A375 (cell line): ENCODE measurements around the gene ZNF407. TPM values are rescaled to one million over a fixed set of nuclear protein-coding genes. Genes with fewer than 3 reads are reported as not detected.

Experiments
- total RNA-seq: library from RNA; depleted of rRNA; stranded (reverse); fragments of >200 nt; shearing (Covaris generic); gene quantifications from 2 replicates; pipeline ENCODE4 v1.2.3, GENCODE V29; 2014; rRNA removed

Gene ZNF407, protein sequence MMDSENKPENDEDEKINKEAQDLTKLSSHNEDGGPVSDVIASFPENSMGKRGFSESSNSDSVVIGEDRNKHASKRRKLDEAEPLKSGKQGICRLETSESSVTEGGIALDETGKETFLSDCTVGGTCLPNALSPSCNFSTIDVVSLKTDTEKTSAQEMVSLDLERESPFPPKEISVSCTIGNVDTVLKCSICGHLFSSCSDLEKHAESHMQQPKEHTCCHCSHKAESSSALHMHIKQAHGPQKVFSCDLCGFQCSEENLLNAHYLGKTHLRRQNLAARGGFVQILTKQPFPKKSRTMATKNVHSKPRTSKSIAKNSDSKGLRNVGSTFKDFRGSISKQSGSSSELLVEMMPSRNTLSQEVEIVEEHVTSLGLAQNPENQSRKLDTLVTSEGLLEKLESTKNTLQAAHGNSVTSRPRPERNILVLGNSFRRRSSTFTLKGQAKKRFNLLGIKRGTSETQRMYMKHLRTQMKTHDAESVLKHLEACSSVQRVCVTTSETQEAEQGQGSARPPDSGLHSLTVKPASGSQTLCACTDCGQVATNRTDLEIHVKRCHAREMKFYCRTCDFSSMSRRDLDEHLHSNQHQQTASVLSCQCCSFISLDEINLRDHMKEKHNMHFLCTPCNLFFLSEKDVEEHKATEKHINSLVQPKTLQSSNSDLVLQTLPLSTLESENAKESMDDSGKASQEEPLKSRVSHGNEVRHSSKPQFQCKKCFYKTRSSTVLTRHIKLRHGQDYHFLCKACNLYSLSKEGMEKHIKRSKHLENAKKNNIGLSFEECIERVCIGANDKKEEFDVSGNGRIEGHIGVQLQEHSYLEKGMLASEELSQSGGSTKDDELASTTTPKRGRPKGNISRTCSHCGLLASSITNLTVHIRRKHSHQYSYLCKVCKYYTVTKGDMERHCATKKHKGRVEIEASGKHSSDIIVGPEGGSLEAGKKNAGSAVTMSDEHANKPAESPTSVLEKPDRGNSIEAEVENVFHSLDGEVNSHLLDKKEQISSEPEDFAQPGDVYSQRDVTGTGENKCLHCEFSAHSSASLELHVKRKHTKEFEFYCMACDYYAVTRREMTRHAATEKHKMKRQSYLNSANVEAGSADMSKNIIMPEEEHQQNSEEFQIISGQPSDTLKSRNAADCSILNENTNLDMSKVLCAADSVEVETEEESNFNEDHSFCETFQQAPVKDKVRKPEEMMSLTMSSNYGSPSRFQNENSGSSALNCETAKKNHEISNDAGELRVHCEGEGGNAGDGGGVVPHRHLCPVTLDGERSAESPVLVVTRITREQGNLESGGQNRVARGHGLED (N-terminal part only)
- total RNA-seq = 10.6 and 12.1 TPM in 2 replicates

DNA sequence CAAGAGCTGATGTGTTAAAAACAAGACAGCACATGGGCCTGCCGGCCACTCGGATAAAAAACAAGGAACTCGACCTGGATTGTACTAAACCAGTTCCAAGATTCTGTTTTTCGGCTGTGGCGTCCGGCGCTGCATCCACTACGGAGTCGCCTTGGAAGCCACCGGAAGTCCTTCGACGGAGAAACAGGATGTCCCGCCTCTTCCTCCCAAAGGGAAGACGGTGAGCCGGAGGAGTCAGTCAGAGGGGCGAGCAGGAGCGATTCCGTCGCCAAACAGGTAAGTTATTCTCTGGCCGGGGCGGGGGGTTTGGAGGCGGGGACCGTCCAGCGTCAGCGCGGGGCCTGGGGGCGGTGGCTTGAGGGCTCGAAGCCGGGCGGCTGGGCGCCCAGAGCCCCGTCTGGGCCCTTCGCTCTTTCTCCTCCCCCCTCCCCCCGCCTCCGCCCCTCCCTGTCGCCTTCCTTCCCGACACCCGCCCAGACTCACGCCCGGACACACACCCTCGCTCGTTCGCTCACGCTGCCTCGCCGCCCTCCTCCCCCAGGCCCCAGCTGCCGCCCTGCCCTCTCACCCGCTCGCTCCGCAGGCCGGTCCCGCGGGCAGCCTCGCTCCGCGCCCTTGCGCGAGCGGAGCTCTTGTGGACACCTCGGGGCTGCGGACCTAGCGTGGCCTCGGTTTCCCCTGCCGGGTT lies at the start of gene ZNF407:
Gene ZNF407 (plus strand): TSS at position 209 of the 688 bp plus-strand sequence. CDS start 33,150 bp downstream, outside the sequence.

Other genes with a start within 250 kb of the ZNF407 start
- 0.26 TPM in 1 of 2 replicates, not detected in the other for gene DIPK1C, start 140.6 kb upstream of the ZNF407 start, total RNA-seq
- 37.2 and 38.1 TPM in 2 replicates for gene CNDP2, start 101.5 kb upstream of the ZNF407 start, total RNA-seq
- gene CNDP1, start 63.4 kb upstream of the ZNF407 start, total RNA-seq = not detected in 2 replicates